ENCODE results near the gene FCN2.

GRCh38 chr9:134870746-134871662 is 9.6 kb upstream of the FCN2 start:
- TF ChIP-seq CTCF (IDR thresholded peaks at IDR 0.05; ENCODE audit: low read depth, low read length, missing input control) (no peak), HNF4G (IDR thresholded peaks at IDR 0.05) (no peak), YY1 (IDR thresholded peaks at IDR 0.05) (no peak), MAX (IDR thresholded peaks at IDR 0.05) (no peak), RAD21 (IDR thresholded peaks at IDR 0.05) (no peak), SP1 (IDR thresholded peaks at IDR 0.05) (no peak), HNF4A (conservative IDR thresholded peaks at IDR 0.05) (no peak), RXRA (IDR thresholded peaks at IDR 0.05) (no peak), ZBTB33 (IDR thresholded peaks at IDR 0.05) (no peak), GABPA (IDR thresholded peaks at IDR 0.05 in 1 of 2, conservative IDR thresholded peaks at IDR 0.05 in 1 of 2) (no peak)

Data from liver (tissue), 3 donors.